ENCODE results near the gene LRRC3.

DNA sequence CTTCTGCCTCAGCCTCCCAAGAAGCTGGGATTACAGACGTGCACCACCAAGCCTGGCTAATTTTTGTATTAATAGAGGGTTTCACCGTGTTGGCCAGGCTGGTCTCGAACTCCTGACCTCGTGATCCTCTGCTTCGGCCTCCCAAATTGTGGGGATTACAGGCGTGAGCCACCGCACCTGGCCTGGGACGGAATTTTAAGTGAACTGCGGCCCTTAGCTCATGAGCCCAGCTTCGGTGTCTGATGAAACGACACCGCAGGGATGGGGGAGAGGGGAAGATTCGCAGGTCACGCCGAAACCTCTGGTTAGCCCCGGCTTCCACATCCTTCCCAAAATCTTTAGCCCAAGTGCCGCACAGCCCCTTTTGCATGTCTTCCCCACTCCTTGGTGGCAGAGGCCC is 39.1 kb downstream of the LRRC3 start:
- TF ChIP-seq TAF1 (IDR thresholded peaks at IDR 0.05; ENCODE audit: low read depth): no peak
- TF ChIP-seq MAX (IDR thresholded peaks at IDR 0.05): no peak
- TF ChIP-seq, protein P1, sequence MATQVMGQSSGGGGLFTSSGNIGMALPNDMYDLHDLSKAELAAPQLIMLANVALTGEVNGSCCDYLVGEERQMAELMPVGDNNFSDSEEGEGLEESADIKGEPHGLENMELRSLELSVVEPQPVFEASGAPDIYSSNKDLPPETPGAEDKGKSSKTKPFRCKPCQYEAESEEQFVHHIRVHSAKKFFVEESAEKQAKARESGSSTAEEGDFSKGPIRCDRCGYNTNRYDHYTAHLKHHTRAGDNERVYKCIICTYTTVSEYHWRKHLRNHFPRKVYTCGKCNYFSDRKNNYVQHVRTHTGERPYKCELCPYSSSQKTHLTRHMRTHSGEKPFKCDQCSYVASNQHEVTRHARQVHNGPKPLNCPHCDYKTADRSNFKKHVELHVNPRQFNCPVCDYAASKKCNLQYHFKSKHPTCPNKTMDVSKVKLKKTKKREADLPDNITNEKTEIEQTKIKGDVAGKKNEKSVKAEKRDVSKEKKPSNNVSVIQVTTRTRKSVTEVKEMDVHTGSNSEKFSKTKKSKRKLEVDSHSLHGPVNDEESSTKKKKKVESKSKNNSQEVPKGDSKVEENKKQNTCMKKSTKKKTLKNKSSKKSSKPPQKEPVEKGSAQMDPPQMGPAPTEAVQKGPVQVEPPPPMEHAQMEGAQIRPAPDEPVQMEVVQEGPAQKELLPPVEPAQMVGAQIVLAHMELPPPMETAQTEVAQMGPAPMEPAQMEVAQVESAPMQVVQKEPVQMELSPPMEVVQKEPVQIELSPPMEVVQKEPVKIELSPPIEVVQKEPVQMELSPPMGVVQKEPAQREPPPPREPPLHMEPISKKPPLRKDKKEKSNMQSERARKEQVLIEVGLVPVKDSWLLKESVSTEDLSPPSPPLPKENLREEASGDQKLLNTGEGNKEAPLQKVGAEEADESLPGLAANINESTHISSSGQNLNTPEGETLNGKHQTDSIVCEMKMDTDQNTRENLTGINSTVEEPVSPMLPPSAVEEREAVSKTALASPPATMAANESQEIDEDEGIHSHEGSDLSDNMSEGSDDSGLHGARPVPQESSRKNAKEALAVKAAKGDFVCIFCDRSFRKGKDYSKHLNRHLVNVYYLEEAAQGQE (IDR thresholded peaks at IDR 0.05; ENCODE audit: low read depth): no peak
- no peak for TF ChIP-seq EP300 (IDR thresholded peaks at IDR 0.05; ENCODE audit: borderline replicate concordance)
- no peak for TF ChIP-seq CEBPB (IDR thresholded peaks at IDR 0.05)
- no peak for TF ChIP-seq RAD21 (IDR thresholded peaks at IDR 0.05; ENCODE audit: low read depth)
- no peak for TF ChIP-seq YY1 (IDR thresholded peaks at IDR 0.05; ENCODE audit: low read depth)
- TF ChIP-seq TEAD4 (IDR thresholded peaks at IDR 0.05): no peak
- TF ChIP-seq ZBTB7A (IDR thresholded peaks at IDR 0.05; ENCODE audit: low read depth): no peak
- TF ChIP-seq CREB1 (IDR thresholded peaks at IDR 0.05; ENCODE audit: low read depth): no peak
